Measurements from ENCODE around the gene EPHX1.
A peak's percentile ranks its signal among the peaks of the same experiment; 100 is the strongest.
"Not testable (repeated sequence)": the region's sequence is repeated elsewhere in the genome, so short reads cannot be mapped to it uniquely, and the experiment has no call there.

The EPHX1 gene

DNA sequence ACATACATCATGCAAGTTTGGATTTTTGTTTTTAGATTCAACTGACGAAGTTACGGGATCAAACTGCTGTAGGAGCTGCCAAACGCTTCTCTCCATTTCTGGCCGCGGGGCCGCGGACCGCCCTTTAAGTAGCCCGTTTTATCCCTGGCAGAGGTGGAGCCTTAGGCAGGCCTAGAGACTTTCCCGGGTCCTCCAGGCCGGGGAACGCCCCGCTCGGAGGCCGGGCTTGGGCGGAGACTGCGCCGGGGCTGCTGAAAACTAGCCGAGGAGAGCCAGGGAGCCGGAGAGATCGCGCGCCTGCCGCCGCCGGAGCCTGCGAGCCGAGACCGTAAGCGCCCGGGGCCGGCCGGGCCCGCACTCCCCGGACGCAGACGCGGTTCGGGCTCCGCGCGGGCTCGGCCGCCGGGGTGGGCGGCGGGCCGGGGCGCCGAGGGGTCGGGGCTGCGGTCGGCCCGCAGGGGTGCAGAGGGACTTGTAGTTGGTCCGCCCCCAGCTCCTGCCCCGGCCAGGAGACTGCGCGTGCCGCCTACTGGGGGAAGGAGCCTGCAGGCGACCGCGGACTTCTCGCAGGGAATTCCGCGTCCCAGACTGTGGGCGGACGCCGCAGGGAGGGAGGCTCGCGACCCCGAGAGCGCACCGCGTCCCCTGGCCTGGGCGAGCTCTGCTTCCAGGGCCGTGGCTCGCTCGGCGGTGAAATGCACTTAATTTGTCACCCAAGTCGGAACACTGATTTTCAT is at the start of gene EPHX1:
TSS of gene EPHX1 (plus strand) at position 283 of the 737 bp plus-strand sequence. CDS start 18,606 bp downstream, outside the sequence.
- peak; percentile 83 for DNase-seq (ENCODE audit: low read depth)

DNA sequence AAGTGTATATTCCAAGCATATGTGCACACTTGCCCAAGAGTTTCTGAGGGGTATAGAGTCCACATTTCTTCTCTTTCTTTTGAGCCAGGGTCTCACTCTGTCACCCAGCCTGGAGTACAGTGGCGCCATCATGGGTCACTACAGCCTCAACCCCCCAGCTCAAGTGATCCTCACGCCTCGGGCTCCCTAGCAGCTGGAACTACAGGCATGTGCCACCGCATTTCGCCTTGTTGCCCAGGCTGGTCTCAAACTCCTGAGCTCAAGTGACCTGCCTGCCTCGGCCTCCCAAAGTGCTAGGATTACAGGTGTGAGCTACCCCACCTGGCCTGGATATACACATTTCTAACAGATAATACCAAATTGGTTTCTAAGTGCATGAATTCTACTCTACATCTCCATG is 49.4 kb upstream of the EPHX1 start:
- no peak for DNase-seq (ENCODE audit: low read depth)

DNA sequence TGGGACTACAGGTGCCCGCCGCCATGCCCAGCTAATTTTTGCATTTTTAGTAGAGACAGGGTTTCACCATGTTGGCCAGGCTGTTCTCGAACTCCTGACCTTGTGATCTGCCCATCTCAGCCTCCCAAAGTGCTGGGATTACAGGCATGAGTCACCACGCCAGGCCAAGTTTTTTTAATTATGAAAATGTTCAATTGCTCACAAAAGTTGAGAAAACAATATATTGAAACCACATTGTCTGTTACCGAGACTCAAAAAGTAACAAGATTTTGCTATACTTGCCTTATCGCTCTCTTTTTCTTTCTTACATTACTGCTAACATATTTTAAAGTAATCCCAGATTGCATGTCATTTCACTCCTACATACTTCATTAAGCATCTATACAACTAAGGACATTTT is 48.5 kb upstream of the EPHX1 start:
- not testable (repeated sequence) for DNase-seq (ENCODE audit: low read depth)

DNA sequence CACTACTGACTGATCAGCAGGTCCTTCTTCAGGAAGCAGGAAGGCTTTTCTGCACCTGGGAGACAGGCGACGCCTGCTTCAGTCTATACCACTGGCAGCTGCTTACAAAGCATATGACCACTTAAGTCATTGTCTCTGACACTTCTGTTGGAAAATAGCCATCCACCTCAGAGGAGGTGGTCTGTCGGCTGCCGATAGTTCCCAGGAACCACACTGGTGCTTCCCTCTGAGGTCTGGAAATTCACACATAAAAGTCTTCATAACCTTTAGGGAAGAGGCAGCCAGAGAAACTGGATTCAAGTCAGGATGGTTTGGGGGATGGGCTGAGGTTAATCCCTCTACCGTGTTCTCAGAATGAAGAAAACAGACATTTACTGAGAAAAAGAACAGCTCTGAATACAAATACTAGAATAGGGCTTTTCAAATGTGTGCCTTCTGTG is 47.9 kb upstream of the EPHX1 start:
- no peak for DNase-seq (ENCODE audit: low read depth)

DNA sequence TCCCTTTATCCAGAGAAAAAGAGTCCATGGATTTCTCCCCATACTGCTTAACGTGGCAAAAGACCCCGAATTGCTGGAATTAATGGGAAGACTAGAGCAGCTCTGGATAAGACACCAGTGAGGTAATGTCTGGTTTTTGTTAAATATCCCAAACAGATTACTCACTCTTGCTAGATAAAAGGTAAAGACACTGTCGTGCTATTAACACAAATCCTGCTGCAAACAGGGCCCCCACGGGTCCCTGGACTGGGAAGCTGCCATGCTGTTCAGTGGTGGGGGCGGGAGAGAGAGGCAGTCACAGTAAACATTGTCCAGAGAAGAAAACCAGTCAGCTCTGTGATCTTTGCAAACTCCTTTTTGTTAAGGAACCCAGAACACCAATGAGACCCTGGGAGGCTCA is 47.5 kb upstream of the EPHX1 start:
- no peak for DNase-seq (ENCODE audit: low read depth)

DNA sequence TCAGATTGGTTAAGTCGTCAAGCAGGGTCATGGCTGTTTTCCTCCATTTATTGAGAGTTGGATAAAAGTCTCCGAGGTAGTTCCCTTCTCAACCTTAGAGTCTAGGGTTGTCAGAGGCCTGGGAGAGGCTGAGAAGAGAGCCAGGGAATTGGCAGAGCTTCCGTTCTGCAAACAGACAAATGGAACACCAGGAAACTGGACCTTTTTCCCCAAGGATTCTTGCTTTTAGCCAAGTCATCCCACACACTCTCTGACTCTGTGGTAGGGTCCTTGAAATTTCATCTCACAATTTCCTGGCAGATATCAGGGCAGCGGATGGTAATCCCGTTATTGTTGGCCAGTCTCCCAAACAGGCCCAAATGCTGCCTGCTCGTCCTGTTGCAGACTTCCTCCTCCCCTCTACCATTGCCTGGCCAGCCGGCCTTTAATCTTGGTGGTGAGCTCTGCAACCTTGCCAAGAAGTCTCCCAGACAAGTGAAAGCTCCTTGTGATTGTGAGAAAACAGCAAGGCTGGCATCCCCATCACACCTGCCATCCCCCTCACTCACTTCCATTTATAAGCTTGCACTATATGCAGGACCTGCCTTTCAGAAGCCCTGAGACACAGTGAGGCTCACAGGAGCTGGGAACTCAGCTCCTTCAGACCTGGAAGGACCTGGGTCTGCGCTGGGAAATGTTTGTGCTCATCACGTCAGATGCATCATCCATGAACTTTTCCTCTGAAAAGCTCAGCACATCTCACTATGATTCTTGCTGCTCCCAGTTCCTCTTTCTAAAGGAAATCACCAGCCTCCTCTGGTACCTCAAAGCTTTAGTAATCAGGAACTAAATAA is 46.0 kb upstream of the EPHX1 start:
- DNase-seq (ENCODE audit: low read depth), result peak; percentile 88

DNA sequence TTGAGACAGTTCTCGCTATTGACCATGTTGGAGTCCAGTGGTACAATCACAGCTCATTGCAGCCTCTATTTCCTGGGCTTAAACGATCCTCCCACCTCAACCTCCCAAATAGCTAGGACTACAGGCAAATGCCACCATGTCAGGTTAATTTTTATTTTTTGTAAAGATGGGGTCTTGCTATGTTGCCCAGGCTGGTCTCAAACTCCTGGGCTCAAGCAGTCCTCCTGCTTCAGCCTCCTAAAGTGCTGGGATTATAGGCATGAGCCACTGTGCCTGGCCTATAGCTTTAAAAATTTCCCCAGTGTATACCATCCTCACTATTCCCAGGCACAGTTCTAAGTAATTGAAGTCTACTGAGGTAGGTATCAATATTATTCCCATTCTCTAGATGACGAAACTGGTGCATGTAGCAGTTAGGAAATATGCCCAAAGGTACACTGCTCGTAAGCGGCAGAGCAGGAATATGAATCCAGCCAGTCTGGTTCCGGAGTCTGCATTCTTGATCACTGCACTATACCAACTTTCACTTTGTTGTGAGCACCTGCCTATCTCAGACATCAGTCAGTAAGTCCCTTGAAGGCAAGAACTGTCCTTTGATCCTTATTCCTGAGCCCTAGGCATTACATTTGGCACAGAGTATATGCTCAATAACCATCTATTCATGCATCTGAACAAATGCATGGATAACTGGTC is 43.8 kb upstream of the EPHX1 start:
- no peak for DNase-seq (ENCODE audit: low read depth)

DNA sequence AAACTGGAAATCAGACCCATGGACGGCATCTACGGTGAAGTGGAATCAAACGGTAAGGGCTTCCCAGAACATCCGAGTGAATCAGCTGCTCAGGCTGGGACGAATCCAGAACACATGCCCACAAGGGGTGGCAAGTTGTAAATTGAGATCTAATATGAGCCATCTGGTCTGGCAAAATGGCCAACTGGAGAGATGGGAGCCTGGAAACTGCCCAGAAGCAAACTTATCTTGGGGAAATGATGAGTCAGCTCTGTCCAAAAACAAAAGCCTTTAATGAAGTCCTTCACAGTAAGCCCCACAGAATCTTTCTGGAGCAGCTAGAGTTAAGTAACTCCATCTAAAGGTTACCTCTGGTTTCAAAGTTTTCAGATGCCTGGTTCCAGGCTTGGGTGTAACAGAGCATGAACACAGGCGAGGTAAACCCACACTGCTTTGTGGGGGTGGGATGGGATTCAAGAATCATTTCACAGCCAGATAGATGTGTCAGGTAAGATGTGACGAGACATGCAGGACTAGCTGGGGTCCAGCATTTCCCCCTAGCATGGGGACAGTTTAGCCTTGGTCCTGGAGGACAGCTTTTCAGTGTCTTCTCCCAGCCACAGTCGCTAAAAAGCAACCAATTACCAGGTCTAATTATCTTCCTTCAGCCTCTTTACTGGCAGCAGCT is 42.8 kb upstream of the EPHX1 start:
- DNase-seq (ENCODE audit: low read depth), result peak; percentile 97

DNA sequence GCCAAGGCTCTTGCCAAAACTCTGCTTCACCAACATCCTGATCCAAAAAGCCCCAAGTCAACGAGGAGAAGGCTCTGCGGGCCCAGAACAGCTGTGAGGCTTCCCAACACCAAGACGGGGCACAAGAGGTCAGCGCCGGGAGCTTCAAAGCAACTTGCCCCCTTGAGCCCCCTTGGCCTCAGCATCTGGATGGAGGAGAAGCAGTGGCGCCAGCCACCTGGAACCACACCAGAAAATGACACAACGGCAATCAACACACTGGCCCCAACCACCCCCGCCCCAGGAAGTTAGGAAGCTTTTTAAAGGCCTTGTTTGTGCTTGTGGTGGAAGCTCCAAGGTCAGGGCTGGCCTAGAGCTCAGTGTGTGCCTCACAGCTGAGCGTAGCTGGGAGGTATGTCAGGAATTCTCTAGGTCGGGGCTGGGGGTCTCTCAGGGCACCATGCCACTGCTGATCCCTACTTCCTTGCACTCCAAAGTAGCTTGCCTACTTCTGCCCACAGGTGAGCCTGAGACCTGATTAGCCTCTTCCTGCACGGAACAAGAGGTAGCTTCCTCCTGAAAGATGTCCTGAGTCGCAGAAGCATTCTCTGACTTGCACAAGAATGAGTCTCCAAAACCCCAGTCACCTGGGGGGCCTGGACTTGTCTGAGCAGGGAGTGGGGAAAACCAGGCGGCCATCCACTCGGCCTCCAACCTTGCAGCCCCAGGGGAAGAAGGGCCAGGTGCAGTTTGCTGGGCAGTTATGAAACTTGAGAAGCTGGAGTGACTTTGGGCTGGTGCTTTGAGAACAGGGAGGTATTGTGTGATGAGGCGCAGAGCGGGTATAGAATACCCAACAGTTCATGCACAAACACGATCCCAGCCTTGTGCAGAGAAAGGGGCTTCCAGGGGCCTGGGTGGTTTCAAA is 42.0 kb upstream of the EPHX1 start:
- DNase-seq (ENCODE audit: low read depth), result peak; percentile 68

DNA sequence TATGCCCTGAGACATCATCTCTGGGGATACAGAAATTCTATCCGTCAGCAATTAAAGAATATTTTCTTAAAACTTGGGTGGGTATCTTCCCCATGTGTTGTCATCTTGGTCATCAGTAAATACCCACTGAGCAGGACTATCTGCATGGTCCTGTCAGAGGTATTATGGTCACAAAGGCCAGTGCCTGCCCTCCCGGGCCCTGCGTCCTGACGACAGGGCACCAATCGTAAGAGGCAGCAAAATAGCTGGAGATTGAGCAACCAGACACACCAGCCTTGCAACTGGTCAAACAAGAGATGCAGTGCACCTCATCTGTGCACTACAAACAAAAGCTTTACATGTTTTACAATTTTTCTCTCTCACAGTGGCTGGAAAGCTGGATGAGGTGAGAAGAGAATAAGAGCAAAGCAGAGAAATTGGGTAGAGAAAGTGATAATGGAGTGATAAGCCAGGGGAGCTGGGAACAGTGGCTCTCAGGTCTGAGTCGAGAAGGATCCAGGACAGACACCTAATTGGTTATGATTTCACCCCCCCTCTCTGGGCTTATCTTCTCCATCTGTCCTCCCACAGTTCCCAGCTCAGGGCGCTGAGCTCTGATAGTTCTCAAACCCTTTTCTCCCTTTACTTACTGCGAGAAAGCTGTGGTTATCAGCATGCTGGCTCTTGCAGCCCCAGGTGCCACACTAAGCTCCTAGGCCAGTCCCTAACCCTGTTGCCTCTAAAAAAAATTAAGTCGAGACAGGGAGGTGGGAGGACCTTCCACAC is 41.1 kb upstream of the EPHX1 start:
- no peak for DNase-seq (ENCODE audit: low read depth)

DNA sequence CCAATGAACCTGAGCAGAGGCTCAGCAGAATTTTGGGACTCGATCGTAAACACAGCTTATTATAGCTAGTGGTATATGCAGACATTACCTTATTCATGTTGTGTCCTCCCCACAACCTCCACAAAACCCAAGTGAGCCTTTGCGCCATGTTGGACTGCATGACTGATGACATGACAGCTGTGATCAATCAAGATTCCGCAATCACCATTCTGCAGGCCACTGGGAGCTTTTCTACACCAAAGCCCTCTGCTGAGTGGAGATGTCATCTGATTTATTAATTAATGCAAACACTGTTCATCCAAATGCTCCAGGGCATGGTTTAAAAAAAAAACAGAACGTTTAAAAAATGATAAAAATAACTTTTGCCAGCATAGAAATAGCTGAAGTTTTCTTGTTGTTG is 40.2 kb upstream of the EPHX1 start:
- no peak for DNase-seq (ENCODE audit: low read depth)

DNA sequence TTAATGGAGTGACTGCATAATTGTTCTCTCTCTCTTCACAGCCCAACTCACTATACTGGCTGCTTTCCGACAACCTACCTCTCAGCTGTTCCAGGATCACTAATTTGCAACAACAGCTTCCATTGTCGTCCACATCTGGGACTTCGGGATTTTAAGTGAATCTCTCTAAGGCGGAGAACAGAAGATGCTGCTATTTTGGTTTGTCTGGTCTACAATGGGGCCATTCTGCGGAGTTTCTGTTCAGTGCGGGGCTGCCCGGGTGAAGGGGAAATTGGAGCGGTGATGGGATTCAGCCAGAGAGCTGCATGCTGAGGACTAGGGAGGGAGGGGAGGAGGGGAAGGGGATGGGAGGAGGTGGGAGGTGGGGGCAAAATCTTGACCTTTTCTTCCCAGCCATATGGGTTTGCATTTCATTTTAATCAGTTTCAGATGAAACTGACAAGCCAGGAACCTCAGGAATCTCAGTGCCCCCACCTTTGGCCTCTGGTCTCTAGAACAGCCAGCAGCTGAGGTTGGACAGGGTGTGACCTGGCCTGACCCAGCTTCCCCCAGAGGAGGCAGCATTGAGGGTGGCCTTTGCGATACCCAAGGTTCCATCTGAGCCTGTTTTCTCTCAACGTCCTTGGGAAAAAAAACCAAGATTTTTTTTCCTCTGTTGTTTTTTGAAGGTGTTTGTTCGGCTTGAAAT is 39.2 kb upstream of the EPHX1 start:
- no peak for DNase-seq (ENCODE audit: low read depth)

DNA sequence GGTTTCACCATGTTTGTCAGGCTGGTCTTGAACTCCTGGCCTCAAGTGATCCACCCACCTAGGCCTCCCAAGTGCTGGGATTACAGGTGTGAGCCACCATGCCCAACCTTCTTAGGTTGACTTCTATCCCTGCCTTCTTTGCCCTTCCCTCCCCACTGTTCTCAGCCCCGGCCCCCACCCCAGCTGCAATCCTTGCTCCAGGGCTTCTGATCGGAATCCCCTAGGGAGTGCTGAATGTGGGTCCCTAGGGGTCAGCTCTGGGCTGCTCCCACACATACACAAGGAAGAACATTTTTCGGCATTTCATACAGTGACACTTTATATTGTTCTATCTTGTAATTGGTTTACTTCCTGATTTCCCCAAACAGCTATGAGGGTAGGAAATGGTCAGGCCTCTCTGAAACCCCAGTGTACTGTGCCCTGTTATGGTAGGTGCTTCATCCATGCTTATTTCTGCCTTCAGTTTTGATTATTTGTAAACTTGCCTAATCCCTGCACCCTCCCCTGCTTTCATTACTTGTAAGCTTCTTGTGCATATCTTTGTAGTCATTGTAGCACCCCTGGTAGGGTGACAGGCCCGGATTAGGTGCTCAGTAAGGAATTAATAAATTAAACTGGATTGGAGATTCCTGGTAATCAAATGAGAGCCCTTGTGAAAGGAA is 38.1 kb upstream of the EPHX1 start:
- no peak for DNase-seq (ENCODE audit: low read depth)

DNA sequence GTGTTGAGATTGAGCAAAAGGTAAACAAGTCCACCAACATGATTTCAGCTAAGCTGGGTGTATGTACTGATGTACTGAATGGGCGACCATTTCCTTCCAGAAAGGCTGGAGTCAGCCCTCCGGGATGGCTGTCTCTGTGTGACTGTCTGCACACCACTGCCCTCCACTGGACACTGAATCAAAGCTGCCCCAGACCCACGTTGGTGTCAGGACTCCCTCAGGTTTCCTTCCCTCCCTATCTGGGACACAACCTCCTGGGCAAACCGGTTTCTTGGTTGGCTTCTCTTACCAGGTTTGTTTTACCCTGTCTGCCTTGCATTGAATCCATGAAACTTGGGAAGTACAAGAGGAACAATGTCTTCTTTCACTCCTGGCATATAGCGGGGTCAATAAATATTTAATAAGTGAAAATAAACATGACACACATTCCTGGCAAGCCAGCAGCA is 37.6 kb upstream of the EPHX1 start:
- peak; percentile 79 for DNase-seq (ENCODE audit: low read depth)

DNA sequence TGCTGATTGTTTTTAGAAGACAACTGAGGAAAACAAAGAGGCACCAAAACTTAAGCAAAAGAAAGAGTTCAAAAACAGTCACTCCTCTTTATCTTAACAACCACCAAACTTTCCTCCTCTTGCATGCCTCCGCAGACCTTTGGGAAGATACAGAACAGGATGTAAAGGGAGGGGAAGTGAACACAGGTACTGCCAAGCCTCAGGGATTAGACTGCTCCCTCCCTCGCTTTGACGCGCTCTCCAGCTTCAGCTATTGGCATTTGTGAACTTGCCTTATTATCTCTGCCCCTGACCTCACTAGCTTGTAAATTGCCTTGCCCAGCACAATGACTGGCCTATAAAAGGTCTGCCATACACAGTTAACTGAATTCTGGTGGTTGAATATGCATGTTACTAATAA is 37.1 kb upstream of the EPHX1 start:
- DNase-seq (ENCODE audit: low read depth), result no peak

DNA sequence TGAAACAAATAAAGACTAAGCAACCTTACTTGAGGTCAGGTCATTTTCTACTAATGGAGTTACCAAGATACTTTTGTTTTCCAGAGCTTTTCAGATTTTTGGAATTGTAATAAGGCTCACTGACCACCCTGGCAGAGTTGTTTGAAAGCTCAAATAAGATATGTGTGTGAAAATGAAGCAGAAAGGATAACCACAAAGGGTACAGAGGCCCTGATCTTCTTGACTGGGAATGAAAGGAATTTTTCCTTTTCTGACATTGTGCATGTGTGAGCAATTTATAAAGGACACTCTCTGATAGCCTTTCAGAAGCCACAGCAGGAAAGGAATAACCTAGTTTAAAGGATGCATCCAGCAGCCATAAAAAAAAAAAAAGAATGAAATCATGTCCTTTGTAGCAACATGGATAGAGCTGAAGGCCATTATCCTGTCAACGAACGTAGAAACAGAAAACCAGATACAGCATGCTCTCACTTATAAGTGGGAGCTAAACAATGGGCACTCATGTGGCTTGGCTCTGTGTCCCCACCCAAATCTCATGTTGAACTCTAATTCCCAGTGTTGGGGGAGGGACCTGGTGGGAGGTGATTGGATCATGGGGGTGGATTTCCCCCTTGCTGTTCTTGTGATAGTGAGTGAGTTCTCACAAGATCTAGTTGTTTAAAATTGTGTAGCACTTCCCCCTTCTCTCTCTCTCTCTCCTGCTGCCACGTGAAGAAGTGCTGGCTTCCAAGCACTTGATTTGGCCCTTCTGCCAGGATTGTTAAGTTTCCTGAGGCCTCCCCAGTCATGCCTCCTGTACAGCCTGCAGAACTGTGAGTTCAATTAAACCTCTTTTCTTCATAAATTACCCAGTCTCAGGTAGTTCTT is 35.4 kb upstream of the EPHX1 start:
- no peak for DNase-seq (ENCODE audit: low read depth)

DNA sequence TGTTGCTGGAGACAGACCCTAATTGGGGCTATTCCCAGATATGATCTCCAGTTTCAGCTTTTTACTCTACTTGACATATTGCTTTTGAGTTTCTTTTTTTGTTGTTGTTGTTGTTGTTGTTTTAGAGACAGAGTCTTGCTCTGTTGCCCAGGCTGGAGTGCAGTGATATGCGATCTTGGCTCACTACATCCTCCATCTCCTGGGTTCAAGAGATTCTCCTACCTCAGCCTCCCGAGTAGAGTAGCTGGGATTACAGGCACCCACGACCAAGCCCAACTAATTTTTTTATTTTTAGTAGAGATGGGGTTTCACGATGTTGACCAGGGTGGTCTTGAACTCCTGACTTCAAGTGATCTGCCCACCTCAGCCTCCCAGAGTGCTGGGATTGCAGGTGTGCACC is 33.6 kb upstream of the EPHX1 start:
- DNase-seq (ENCODE audit: low read depth), result no peak

DNA sequence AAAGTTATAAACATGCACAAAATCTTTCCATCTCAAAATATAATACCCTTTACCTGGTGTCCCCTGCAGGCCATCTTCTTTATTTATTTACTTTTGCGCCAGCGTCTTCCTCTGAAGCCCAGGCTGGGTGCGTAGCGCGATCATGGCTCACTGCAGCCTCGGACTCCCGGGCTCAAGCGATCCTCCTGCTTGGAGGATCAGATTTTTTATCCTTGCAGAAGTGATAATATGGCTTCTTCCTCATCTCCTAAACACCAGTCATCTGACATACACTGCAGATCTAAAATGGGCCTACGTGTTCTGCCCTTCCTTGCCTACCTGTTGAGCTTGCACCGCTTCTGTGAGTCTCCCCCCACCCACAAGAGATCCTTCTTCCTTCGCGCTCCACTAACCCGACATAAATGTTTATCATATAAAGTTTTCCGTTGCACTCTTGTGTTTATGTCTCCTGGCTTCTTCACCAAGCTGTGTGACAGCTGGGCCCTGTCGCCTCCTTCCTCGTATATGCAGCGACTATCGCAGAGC is 32.8 kb upstream of the EPHX1 start:
- DNase-seq (ENCODE audit: low read depth), result no peak

All from stromal cell of bone marrow (primary cell).